GM12878 (cell line): Measurements from ENCODE around the gene SCYGR1. TPM values are rescaled to one million over a fixed set of nuclear protein-coding genes. Genes with fewer than 3 reads are reported as not detected.

Source experiments
- ATAC-seq: fragments of 200-7000 bp; cut with Tn5 transposase; 3 replicates; pipeline ENCODE4 v1.9.1; 2020; ENCODE audit warnings: mild to moderate bottlenecking, moderate library complexity
- BruUV-seq: library from RNA; stranded (reverse); fragments of 400-500 nt; replicated peaks from 2 replicates; lab custom pipeline; 2021; lab: Mats Ljungman, UMichigan
- CTCF ChIA-PET: fragments of 300-600 bp; sonication (Branson Sonifier 250); formaldehyde crosslinking; extraction: SDS; loops from one replicate; lab custom pipeline; 2021; ENCODE audit warnings: inconsistent platforms; lab: Yijun Ruan, JAX
- POLR2A ChIA-PET: fragments of 350-600 bp; formaldehyde crosslinking; extraction: SDS; loops from one replicate; lab custom pipeline; 2021; ENCODE audit warnings: inconsistent platforms; lab: Charles Lee
- RAD21 ChIA-PET: fragments of 300-600 bp; sonication (Branson Sonifier 250); formaldehyde crosslinking; loops from one replicate; lab custom pipeline; 2023; ENCODE audit warnings: antibody characterized with exemption; ENCODE audit not compliant: unreplicated experiment; lab: Charles Lee
- SMC1A ChIA-PET: fragments of 300-600 bp; sonication (Branson Sonifier 250); formaldehyde crosslinking; loops from one replicate; lab custom pipeline; 2023; ENCODE audit not compliant: unreplicated experiment, uncharacterized antibody; lab: Charles Lee
- DNase-seq: peaks from one replicate; pipeline ENCODE4 v3.0.0-alpha.2; 2011; ENCODE audit warnings: low read depth, low spot score
- FAIRE-seq: peaks from 3 replicates; lab custom pipeline; 2011; peaks lifted over from hg19 to GRCh38; lab: Jason Lieb, UNC
- H2AFZ ChIP-seq: 2 replicates; pipeline ENCODE4 v1.6.0; 2011; ENCODE audit warnings: low read depth, low read length, control low read depth; ENCODE audit not compliant: control insufficient read depth
- H3K27ac ChIP-seq: 2 replicates; pipeline ENCODE4 v1.5.1; 2011; ENCODE audit warnings: control low read depth; ENCODE audit not compliant: control insufficient read depth, insufficient read depth
- H3K27me3 ChIP-seq, 2 experiments: replicated peaks in 1 of 2; 2 replicates each; pipeline versions ENCODE4 v1.6.0 to v1.6.1; 2011; ENCODE audit warnings: low read length in 1 of 2; ENCODE audit not compliant: control insufficient read depth in 2 of 2, insufficient read depth in 2 of 2
- H3K36me3 ChIP-seq, 2 experiments: 2 replicates each; pipeline ENCODE4 v1.5.1; 2011; ENCODE audit warnings: low read length in 1 of 2; ENCODE audit not compliant: control insufficient read depth in 2 of 2, insufficient read depth in 2 of 2
- H3K4me1 ChIP-seq: 2 replicates; pipeline ENCODE4 v1.6.1; 2011; ENCODE audit warnings: mild to moderate bottlenecking, low read length, moderate library complexity, mixed read lengths; ENCODE audit not compliant: control insufficient read depth, insufficient read depth
- H3K4me2 ChIP-seq: 2 replicates; pipeline ENCODE4 v1.6.0; 2011; ENCODE audit warnings: control low read depth; ENCODE audit not compliant: control insufficient read depth, insufficient read depth
- H3K4me3 ChIP-seq: fragments of 200-600 bp; sonication (generic); 2 replicates; pipeline ENCODE4 v1.5.1; 2016
- H3K79me2 ChIP-seq: 2 replicates; pipeline ENCODE4 v1.6.0; 2011; ENCODE audit warnings: low read length; ENCODE audit not compliant: control insufficient read depth, insufficient read depth
- H3K9ac ChIP-seq: 2 replicates; pipeline ENCODE4 v1.8.0; 2011; ENCODE audit warnings: low read length, control low read depth, mixed read lengths; ENCODE audit not compliant: control insufficient read depth, insufficient read depth
- H3K9me3 ChIP-seq: replicated peaks from 3 replicates; pipeline ENCODE4 v1.5.1; 2011; ENCODE audit warnings: mild to moderate bottlenecking, low read length; ENCODE audit not compliant: control insufficient read depth, insufficient read depth
- H4K20me1 ChIP-seq: 2 replicates; pipeline ENCODE4 v1.6.0; 2011; ENCODE audit not compliant: control insufficient read depth, insufficient read depth
- EGR1 ChIP-seq, 2 experiments: IDR thresholded peaks; 1 replicate in 1 of 2; 2 replicates in 1 of 2; pipeline ENCODE4 v1.6.1; 2011 to 2012; ENCODE audit warnings: low read depth in 2 of 2, low read length in 2 of 2, borderline replicate concordance in 1 of 2, mild to moderate bottlenecking in 1 of 2, moderate library complexity in 1 of 2
- RCOR1 ChIP-seq: conservative IDR thresholded peaks from 2 replicates; pipeline ENCODE4 v1.6.1; 2012; ENCODE audit warnings: low read depth, low read length, improper control_type of control experiment
- TAF1 ChIP-seq: IDR thresholded peaks from 2 replicates; pipeline ENCODE4 v1.6.1; 2011; ENCODE audit warnings: mild to moderate bottlenecking, low read depth, low read length, borderline replicate concordance
- WGBS: methylation state at CpG from one replicate; pipeline ENCODE4 v1.1.6; 2016; ENCODE audit warnings: low lambda C conversion rate; ENCODE audit not compliant: insufficient replicate concordance, insufficient coverage; ENCODE audit errors: missing lambda C conversion rate; 5-methylcytosine and 5-hydroxymethylcytosine counted together
- in situ Hi-C: fragments of 300-500 bp; cut with MboI; formaldehyde crosslinking; loops from 9 replicates; pipeline ENCODE4 v1.14.3; 2018; ENCODE audit warnings: mixed read lengths
- intact Hi-C: fragments of 100-400 bp; cut with micrococcal nuclease; formaldehyde crosslinking; loops from one replicate; pipeline ENCODE4 v1.14.2; 2022; ENCODE audit not compliant: unreplicated experiment
- polyA plus RNA-seq, 11 experiments: library from polyadenylated mRNA; depleted of rRNA in 4 of 11; unstranded in 6 of 11; stranded (reverse) in 5 of 11; fragments of >200 nt; fragmentation: Nextera tagmentation in 4 of 11; fragmentation: Illumina TruSeq in 1 of 11; extraction: Ambion mirVana in 4 of 11; extraction: Trizol in 1 of 11; gene quantifications; 1 replicate in 1 of 11; 2 replicates in 10 of 11; pipeline versions ENCODE4 v1.2.1 to v1.2.3, GENCODE V29; 2011 to 2016; ENCODE audit warnings: inconsistent platforms in 2 of 11, missing spikeins in 2 of 11, low read depth in 1 of 11
- total RNA-seq, 4 experiments: library from RNA; depleted of rRNA in 3 of 4; stranded (reverse); fragments of >200 nt in 3 of 4; fragmentation: Illumina TruSeq in 1 of 4; extraction: Trizol in 1 of 4; gene quantifications; 2 replicates each; pipeline versions ENCODE4 v1.2.1 to v1.2.3, GENCODE V29; 2013 to 2021
- TF ChIP-seq, protein P1 (sequence below): fragments of 450-650 bp; IDR thresholded peaks from 2 replicates; pipeline ENCODE4 v1.6.1; 2017; ENCODE audit warnings: mild to moderate bottlenecking, moderate library complexity
- TF ChIP-seq, protein P2 (sequence below): fragments of 450-650 bp; IDR thresholded peaks from 2 replicates; pipeline ENCODE4 v1.6.1; 2017; ENCODE audit warnings: borderline replicate concordance

Gene SCYGR1
- total and polyA plus RNA-seq, 10 of the 15 experiments (the other 5 are each of a cell fraction or from before 2014, with no cell fraction given) = not detected

DNA sequence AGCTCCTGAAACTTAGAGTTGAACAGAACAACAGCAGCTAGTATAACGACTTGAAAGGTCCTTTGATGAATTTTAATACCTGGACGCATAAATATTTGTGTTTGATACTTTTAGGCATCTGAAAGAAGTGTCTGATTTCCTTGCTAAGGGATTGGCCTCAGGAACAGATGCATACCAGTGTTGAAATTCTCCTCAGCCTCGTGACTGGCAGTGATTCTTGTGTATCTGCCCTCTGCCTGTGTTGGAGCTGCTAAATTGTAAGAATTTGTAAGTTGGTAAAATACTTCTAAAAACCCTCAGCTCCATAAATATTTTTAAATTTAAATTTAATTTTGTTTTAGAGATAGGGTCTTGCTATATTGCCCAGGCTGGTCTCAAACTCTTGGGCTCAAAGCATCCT, 22.4 kb upstream of the SCYGR1 start:
- 78% methylated on average over 3 of the region's 3 CpGs for WGBS
- no TSS peak for BruUV-seq
- H3K36me3 ChIP-seq = no peaks in the 10 kb centered on the region
- H4K20me1 ChIP-seq = no peaks in the 10 kb centered on the region
- H3K9ac ChIP-seq = no peak overlapping the region
- TF ChIP-seq, protein P1, sequence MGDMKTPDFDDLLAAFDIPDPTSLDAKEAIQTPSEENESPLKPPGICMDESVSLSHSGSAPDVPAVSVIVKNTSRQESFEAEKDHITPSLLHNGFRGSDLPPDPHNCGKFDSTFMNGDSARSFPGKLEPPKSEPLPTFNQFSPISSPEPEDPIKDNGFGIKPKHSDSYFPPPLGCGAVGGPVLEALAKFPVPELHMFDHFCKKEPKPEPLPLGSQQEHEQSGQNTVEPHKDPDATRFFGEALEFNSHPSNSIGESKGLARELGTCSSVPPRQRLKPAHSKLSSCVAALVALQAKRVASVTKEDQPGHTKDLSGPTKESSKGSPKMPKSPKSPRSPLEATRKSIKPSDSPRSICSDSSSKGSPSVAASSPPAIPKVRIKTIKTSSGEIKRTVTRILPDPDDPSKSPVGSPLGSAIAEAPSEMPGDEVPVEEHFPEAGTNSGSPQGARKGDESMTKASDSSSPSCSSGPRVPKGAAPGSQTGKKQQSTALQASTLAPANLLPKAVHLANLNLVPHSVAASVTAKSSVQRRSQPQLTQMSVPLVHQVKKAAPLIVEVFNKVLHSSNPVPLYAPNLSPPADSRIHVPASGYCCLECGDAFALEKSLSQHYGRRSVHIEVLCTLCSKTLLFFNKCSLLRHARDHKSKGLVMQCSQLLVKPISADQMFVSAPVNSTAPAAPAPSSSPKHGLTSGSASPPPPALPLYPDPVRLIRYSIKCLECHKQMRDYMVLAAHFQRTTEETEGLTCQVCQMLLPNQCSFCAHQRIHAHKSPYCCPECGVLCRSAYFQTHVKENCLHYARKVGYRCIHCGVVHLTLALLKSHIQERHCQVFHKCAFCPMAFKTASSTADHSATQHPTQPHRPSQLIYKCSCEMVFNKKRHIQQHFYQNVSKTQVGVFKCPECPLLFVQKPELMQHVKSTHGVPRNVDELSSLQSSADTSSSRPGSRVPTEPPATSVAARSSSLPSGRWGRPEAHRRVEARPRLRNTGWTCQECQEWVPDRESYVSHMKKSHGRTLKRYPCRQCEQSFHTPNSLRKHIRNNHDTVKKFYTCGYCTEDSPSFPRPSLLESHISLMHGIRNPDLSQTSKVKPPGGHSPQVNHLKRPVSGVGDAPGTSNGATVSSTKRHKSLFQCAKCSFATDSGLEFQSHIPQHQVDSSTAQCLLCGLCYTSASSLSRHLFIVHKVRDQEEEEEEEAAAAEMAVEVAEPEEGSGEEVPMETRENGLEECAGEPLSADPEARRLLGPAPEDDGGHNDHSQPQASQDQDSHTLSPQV = no peak
- TF ChIP-seq EGR1 (IDR thresholded peaks at IDR 0.05; ENCODE audit: borderline replicate concordance in 1 of 2, low read depth in 2 of 2, low read length in 2 of 2) (no peak), TAF1 (no peak), RCOR1 (no peak)
- TF ChIP-seq, protein P2, sequence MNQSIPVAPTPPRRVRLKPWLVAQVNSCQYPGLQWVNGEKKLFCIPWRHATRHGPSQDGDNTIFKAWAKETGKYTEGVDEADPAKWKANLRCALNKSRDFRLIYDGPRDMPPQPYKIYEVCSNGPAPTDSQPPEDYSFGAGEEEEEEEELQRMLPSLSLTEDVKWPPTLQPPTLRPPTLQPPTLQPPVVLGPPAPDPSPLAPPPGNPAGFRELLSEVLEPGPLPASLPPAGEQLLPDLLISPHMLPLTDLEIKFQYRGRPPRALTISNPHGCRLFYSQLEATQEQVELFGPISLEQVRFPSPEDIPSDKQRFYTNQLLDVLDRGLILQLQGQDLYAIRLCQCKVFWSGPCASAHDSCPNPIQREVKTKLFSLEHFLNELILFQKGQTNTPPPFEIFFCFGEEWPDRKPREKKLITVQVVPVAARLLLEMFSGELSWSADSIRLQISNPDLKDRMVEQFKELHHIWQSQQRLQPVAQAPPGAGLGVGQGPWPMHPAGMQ = no peak
- POLR2A ChIA-PET = interaction anchor here (0.8 to 2.4 kb wide), 8 partner anchors 36 to 374 kb away, joined by 3 to 11 read pairs (median 5); no protein-coding TSS in a partner anchor
- in situ Hi-C loops = no loop called here
- no peak overlapping the region for H3K4me3 ChIP-seq
- H2AFZ ChIP-seq = no peak overlapping the region; the same call in 1 of the 2 replicates
- H3K27me3 ChIP-seq = no peaks in the 10 kb centered on the region
- H3K4me2 ChIP-seq = no peak overlapping the region
- no peaks in the 10 kb centered on the region for H3K79me2 ChIP-seq
- peaks cover 25% of the 10 kb centered on the region for H3K4me1 ChIP-seq
- no peak for ATAC-seq
- FAIRE-seq = no peak
- intact Hi-C loops = no loop called here
- no peaks in the 10 kb centered on the region for H3K9me3 ChIP-seq
- peak overlapping the region; percentile 80 for H3K27ac ChIP-seq
- no peak for DNase-seq
- CTCF ChIA-PET = interaction anchor here (0.6 to 7.4 kb wide), 18 partner anchors 24 to 451 kb away, joined by 3 to 127 read pairs (median 4); partner anchors contain the start of genes MFF and SCYGR1
- RAD21 ChIA-PET = interaction anchor here (0.9 to 2.8 kb wide), 14 partner anchors 8 to 356 kb away, joined by 3 to 16 read pairs (median 8); no protein-coding TSS in a partner anchor
- SMC1A ChIA-PET = interaction anchor here (0.8 to 13.3 kb wide), 19 partner anchors 9 to 374 kb away, joined by 3 to 191 read pairs (median 5); partner anchors contain the start of gene AGFG1
